DMS114 treated with DMSO at 0.1 percent for 48 hours (cell line): ENCODE results near the gene SECISBP2.
"Not testable (repeated sequence)": the region's sequence is repeated elsewhere in the genome, so short reads cannot be mapped to it uniquely, and the experiment has no call there.

Source experiments
- DNase-seq: peaks from one replicate; lab custom pipeline; 2025; ENCODE audit not compliant: unreplicated experiment; lab: John Stamatoyannopoulos, UW

The SECISBP2 gene

DNA sequence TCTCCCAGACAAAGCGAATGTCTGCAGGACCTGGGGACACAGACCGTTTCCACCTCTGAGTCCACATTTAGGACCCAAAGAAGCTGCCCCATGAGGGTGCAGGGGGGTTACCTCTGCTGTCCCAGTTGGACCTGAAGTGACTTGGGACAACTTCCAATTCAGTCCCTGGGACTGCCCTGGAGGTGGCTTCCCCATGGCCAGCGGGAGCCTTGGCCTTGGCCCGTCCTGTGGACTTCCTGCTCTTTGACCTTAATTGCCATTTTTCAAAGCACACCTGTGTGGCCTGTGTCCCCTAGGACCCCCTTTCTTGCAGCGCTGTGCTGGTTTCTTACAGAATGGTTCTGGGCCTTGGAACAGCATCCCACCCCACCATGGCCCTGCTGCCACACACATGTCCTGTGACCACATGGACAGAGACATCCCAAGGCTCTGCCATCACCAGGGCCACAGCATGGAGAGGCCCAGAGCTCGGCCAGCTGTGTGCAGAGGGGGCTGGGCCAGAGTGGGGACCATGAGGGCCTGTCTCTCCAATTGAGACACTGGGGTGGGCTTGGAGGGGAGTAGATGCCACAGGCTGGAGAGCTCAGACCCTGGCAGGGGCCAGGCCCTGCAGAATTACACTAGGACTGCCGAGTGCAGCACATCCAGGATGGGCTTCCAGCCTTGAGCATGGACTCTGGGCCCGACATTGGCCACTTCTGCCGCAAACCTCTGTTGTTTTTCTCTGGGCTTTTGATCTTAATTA is 45.8 kb downstream of the SECISBP2 start:
- DNase-seq, result no peak

DNA sequence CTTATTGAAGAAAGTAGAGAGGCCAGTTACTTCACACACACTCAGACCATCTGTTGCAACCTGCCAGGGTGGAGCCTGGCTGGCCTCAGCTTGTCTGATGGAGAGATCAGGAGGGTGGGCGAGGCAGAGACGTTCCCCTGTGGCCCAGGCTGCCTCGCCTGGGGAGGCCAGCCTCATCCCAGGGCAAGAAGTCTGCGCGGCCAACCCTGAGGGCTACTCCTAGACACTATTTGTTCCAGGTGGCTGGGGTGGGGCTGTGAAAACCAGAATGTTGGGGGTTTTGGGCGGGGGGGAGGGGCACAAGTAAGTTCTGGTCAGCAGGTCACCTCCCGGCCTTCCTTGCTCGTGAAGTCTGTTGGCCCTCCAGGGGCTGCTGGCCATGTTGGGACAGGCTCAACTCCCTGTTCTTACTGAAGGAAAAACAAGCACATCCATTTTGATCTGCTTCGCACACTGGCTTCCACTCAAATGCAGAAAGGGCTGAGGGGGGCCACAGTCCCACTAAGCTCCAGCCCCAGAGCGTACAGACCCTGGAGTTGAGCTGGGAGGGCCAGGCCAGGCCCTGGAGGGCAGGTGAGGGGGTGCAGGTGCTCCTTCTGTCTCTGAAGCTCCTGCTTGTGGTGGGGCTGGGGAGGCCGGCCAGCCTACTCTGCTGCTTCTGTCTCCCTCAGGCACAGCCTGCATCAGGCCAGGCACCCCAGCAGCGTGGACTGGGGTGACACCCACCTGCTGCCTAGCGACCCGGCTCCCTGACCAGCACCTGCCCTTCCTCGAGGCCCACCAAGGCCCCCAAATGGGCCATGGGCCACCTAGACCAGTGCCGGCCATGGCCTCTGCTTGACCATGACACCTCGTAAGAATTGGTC is 46.6 kb downstream of the SECISBP2 start:
- no peak for DNase-seq

DNA sequence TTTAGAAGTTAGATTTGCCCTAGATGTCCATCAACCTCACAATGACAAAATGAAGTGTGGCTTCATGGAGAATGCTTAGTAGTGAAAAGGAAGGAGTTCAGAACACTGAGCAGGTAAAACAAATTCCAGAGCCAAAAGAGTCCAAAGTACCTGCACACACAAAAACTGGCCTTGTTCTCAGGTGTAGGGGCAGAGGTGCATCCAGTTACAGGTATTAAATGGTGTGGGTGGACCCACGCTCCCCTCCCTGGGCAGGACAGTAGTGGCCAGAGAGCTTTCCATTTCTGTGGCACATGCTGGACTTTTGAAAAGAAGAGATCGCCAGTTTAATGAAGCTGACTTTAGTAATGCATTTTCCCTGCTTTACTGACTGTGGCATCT is 47.2 kb downstream of the SECISBP2 start:
- DNase-seq, result no peak

DNA sequence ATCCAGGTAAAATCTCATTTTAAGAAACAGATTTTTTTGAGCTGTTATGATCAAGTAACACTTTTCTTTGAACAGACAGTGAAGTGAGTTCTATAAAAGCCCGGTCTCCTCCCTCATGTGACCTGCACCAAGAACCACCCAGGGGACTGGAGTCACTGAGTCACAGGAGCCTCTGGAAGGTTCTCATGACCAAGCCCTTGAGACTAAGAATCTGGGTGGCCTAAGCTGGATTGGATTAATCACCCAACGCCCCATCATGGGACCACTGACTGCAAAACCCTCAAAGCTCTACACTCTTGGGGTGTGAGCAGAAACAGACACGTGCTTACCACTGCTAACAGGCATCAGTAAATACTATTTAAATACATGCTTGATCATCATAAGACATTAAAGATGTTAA is 48.4 kb downstream of the SECISBP2 start:
- no peak for DNase-seq

DNA sequence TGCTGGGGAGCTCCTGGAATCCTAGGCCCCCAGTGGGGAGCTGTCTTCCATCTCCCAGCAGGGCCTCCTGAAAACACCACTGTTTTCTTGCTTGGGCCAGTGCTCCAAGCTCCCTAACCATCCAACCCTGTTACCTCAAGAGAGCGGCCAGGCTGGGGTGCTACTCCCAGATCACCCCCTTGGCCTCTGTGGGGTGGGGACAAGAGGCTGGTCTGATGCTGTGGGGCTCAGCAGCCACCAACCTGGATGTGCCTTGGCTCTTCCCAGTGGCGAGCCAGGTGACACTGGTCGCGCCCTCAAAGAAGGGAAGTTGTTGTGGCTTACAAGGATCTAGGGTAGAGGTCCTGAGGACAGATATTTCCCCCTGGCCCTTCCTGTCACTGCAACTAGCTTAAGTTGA is 49.0 kb downstream of the SECISBP2 start:
- DNase-seq, result no peak

DNA sequence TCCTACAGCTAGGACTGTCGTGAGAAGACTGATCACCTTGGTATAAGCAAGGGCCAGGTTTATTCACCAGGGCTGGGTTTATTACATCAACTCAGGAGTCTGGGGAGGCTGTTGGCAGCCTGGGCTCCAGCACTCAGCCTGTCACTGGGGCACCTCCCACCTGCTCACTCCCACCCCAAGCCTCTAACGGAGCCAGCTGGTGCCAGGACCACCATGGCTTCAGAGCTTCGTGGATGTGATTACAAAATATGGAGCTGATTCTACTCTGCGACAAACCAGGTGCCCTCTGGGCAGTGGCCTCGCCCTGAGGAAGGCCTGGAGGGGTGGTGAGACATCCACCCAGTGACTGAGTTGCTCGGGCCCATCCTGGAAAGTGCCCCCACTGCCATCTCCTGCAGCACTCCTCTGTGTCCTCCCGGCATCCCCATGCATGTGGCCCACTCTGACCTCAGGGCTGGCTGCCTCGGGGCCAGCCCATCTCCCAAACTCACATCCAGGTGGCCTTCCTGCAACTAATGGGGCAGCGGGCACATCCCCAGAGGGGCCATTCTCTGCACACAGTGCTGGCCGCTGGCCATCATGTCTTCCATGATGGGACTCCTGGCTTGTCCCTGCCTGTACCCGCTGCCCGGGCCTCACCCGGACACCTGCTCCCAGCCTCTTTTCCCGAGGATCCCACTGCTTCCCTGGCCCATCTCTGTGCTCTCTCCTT is 49.6 kb downstream of the SECISBP2 start:
- DNase-seq, result no peak

DNA sequence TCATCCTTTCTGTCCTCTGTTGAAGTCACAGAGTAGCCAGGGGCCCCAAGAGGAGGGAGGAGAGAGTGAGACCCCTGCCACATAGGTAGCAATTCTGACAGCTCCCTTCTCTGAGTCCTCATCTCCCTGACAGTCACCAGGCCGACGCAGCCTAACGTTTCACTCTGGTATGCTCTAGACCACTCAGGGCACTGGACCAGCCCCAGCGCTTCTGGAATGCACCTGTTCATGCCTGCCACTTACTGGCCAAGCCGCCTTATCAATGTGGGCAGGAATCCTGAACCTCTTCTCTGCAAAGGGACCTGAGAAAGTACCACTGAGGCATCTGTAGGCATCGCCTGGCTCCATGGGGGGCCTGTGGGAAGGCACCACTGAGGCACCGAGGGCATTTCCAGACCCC is 50.2 kb downstream of the SECISBP2 start:
- no peak for DNase-seq

DNA sequence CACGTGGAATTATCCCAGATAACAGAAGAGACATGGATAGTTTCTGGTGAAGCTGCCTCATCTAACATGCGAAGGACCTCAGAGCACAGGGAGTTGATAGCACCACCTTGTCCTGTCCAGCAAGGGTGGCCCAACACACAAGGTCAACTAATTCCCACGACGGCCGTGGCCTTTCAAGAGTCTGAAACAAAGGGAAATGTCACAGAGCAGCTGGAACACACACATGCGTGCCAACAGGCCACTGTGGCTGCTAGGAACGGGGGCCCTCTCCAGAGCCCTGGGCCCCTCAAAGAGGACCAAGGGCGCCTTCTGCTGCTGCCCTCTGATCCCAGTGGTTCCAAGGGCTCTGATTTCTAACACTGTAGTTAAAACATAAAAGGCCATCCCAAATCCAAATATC is 50.7 kb downstream of the SECISBP2 start:
- no peak for DNase-seq

DNA sequence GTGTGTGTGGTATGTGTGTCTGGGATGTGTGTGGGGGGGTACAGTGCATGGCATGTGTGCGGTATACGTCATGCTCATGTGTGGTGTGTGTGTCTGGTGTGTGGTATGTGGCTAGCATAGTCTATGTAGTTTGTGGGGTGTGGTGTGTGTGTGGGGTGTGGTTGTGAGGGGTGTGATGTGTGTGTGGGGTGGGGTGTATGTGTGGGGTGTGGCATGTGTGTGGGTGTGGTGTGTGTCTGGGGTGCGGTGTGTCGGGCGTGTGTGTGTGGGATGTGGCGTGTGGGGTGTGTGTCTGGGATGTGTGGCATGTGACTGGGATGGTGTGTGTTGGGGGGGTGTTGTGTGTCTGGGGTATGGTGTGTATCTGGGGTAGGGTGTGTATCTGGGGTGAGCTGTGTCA is 52.3 kb downstream of the SECISBP2 start:
- no peak for DNase-seq

DNA sequence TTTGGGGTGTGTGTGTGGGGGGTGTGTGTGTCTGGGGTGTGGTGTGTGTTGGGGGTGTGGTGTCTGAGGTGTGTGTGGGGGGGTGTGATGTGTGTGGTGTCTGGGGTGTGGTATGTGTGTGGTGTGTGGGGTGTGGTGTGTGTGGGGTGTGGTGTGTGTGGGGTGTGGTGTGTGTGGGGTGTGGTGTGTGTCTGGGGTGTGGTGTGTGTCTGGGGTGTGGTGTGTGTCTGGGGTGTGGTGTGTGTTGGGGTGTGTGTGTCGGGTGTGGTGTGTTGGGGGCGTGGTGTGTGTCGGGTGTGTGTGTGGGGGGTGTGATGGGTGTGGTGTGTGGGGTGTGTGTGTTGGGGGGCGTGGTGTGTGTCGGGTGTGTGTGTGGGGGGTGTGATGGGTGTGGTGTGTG is 53.5 kb downstream of the SECISBP2 start:
- not testable (repeated sequence) for DNase-seq

DNA sequence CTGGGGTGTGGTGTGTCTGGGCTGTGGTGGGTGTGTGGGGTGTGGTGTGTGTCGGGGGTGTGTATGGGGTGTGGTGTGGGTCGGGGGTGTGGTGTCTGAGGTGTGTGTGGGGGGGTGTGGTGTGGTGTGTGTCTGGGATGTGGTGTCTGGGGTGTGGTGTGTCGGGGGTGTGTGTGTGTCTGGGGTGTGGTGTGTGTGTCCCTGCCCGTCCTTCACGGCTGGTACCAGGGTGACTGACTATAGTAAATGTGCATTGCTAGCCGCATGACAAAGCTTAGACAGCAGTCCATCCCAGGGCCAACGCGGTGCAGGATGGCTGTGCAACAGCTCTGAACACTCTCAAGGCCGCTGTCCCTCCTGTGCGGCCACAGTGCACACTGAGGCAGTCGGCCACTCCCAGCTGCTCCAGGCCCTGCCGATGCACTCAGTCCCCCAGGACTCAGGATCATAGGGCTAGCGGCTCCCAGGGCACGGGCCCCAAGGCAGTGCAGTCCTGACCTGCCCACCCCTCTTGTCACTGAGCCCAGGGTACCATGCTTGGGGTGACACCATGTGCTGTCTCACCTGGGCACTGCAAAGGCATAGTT is 54.0 kb downstream of the SECISBP2 start:
- no peak for DNase-seq

DNA sequence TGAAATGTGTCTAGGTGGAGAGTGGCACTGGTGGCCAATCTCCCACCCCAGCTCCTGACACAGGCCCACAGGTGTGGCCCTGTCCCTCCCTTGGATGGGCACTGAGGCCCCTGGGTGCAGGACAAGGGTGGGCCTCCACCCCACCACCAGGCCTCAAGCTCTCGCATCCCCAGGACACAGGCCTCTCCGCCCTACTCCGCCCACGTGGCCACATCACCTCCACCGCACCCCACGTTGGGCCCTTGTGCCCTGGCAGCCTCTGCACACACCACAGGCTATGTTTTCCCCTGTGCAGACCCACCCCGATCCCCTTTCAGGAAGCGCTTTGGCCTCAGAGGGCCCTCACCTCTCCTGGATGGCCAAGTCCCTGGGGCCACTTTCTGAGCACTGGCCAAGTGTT is 54.7 kb downstream of the SECISBP2 start:
- no peak for DNase-seq

DNA sequence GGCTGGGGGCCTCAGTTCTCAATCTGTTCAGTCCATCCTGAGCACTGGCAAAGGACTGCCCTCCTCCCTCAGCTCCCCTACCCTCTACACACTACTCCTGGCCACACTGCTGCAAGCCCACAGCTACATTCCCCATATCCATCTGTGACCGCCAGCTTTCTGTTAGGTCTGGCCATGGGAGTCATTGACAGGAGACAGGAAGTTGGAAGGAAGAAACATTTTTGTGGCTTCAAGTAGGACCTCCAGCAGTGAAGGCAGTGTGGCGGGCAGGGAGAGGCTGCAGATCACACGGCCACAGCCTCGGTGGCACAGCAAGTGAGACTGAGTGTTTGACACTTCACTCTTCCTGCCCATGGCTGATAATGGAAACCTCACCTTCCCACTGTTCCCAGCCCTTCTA is 55.9 kb downstream of the SECISBP2 start:
- no peak for DNase-seq

DNA sequence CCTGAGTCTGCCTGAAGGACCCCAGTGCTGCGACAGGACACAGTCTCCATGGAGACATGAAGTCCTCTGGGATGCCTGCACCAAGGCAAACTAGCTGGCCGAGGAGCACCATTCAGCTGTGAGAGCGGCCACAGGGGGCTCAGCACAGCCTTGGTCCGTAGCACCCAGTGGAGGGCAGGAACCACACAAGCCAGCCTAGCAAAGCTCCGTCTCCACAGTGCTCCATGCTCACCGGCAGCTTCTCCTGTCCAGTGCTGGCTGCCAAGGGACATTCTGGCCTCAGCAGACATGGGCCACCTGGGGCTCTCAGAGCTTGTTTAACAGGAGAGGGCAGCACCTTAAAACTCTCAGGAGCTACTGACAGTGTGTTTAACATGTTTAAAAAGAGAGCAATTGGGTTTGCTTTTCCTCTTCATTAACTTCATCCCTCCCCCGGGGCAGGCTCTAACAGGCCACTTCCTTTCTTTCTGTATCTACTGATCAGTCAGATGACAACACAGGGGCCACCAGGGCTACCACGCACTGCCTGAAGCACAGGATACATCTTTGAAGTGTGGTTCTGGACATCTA is 57.0 kb downstream of the SECISBP2 start:
- DNase-seq, result no peak

DNA sequence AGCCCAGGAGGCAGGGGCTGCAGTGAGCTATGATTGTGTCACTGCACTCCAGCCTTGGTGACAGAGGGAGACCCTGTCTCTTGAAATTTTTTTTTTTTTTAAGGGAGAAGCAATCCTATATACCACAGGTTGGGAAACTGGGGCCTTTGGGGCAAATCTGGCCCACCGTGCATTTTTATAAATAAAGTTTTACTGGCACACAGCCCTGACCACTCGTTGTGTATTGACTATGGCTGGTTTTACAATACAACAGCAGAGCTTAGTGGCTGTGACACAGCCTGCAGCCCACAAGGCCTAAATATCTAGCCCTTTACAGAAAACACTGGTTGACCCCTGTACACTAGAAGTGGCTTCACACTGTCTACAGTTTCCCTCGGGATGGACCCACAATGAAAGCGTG is 58.0 kb downstream of the SECISBP2 start:
- DNase-seq, result no peak

DNA sequence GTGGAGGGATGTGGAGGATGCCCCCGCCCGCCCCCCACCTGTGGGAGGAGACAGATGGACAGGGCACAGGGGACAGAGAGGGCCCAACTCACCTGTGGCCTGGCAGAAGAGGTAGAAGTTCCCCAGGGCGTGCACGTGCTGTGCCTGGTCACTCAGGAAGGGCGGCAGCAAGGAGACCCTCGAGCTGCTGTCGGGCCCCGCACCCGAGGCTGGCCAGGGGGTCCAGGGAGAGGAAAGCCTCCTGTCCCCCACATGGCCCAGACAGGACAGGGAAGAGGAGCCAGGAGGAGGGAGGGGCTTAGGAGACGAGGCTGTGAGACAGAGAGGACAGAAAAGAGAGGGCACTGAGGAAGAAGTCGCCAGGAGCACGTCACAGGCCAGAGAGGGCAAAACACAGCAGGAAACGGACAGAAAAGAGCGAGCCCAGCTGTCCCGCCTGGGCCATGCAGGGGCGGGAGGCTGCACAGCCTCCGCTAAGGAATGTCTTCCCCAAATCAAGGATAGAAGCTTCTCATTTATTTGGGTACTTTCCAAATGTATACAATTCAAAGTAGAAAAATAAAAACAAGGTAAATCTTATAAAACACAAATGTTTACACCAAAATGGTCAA is 58.5 kb downstream of the SECISBP2 start:
- DNase-seq, result no peak

DNA sequence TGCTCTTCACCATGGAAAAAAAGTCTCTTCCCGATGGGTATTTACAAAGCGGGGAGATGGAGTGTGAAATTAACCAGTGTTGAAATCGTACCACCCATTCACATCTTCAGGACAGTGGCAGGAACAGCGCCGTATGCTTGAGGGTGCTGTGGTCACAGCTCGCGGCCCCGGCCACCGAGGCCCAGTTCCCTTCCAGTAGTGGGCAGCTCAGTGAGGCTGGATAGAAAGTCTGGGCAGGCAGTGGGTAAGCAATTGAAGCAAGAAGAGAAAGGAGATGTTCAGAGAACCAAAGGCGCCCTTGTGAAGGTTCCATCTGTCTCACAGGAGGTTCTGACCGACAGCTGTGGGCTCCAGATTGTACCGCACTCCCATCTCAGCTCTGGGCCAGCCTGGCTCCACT is 59.1 kb downstream of the SECISBP2 start:
- DNase-seq, result no peak

DNA sequence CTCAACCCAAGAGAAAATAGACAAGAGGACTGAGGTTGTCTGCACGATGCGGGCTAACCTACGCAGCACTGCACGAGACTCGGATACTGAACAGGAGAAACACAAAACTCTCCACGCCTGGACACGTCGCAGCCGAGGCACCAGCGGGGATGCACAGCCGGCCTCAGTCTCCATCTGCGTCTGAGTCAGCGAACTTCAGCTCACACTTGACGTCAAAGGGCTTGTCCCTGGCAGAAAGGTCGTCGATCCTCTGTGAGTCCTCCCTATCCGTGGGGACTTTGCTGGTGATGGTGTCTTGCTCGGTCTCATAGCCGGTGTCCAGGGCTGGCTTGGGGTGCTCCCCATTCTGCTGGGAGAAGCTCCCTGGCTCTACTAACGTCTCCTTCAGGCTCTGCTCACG is 60.2 kb downstream of the SECISBP2 start:
- DNase-seq, result no peak

DNA sequence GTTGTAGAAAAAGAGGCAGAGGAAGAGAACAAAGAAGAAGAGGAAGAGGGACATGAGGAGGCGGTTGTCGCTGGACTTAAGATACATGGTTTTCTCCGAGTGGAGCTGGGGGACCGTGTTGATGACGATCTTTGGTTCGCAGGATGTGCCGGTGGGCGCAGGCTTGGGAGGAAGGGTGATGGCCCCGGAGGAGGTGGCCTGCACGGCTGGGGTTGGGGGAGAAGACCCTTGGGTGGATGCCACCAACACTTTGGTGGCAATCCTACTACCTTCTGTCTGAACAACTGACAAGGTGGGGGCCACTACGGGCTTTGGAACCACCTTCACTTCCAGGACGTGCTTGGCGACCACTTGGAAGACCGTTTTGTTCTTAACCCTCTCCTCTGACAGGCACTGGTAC is 60.7 kb downstream of the SECISBP2 start:
- no peak for DNase-seq

DNA sequence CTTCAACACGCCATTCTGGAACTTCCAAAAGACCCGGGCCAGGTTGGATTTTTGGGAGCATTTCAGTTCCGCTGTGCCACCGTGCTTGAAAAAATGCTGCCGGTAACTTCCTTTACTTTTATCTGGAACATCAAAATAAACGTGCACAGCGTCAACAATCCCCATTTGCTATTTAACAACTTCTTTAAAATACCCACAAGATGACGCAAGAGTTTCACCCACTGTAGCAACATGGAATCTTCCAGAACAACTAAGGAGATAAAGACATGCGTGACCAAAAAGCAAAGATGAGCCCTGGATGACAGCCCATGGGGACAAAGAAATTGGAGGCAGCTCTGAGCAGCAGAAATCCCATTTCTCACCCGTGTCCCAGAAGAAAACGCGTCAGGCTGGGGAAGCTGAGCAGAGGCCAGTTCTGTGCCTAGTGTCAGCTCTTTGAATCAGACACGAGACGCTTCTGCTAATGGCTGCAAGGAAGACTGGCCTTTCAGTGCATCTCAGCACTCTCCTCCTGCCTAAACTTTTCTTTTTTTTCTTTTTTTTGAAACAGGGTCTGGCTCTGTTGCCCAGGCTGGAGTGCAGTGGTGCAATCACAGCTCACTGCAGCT is 61.3 kb downstream of the SECISBP2 start:
- no peak for DNase-seq
